OCI-LY1 (cell line): ENCODE measurements around the gene ABCA13.

Experiments
- H2AFZ ChIP-seq: fragments of 200-600 bp; sonication (generic), shearing (Covaris generic); 2 replicates; pipeline ENCODE4 v1.6.0; 2014; ENCODE audit warnings: antibody characterized with exemption, mild to moderate bottlenecking, low read length
- H3F3A ChIP-seq: fragments of 200-600 bp; sonication (generic), shearing (Covaris generic); 2 replicates; pipeline ENCODE4 v1.6.0; 2014; ENCODE audit warnings: mild to moderate bottlenecking, antibody characterized with exemption, low read length, moderate library complexity; ENCODE audit not compliant: insufficient read depth
- H3K27ac ChIP-seq: fragments of 200-600 bp; sonication (generic); 2 replicates; pipeline ENCODE4 v1.5.1; 2014; ENCODE audit warnings: low read length, mixed run types, mild to moderate bottlenecking, low read depth; ENCODE audit not compliant: poor library complexity, severe bottlenecking
- H3K27me3 ChIP-seq: fragments of 200-600 bp; sonication (generic); 2 replicates; pipeline ENCODE4 v1.6.0; 2014; ENCODE audit warnings: antibody characterized with exemption, mild to moderate bottlenecking, low read length, moderate library complexity; ENCODE audit not compliant: insufficient read depth
- H3K36me3 ChIP-seq: fragments of 200-600 bp; sonication (generic); 2 replicates; pipeline ENCODE4 v1.6.1; 2014; ENCODE audit warnings: mild to moderate bottlenecking, antibody characterized with exemption, low read length, moderate library complexity, mixed read lengths; ENCODE audit not compliant: insufficient read depth
- H3K4me1 ChIP-seq: fragments of 200-600 bp; sonication (generic); 2 replicates; pipeline ENCODE4 v1.5.1; 2014; ENCODE audit warnings: mild to moderate bottlenecking, low read length, moderate library complexity; ENCODE audit not compliant: insufficient read depth, severe bottlenecking
- H3K4me2 ChIP-seq: fragments of 200-600 bp; sonication (generic), shearing (Covaris generic); 2 replicates; pipeline ENCODE4 v1.6.1; 2014; ENCODE audit warnings: low read length
- H3K4me3 ChIP-seq: fragments of 200-600 bp; sonication (generic); 2 replicates; pipeline ENCODE4 v1.5.1; 2014; ENCODE audit warnings: low read length, low read depth, mild to moderate bottlenecking, mixed read lengths; ENCODE audit not compliant: poor library complexity, severe bottlenecking
- H3K79me2 ChIP-seq: fragments of 200-600 bp; shearing (Covaris generic); 2 replicates; pipeline ENCODE4 v1.6.1; 2016; ENCODE audit warnings: mixed run types, low read length, mixed read lengths; ENCODE audit not compliant: insufficient read depth
- H3K9ac ChIP-seq: fragments of 200-600 bp; sonication (generic), shearing (Covaris generic); 2 replicates; pipeline ENCODE4 v1.6.1; 2014; ENCODE audit warnings: mild to moderate bottlenecking, low read length, mixed read lengths
- H3K9me2 ChIP-seq: fragments of 200-600 bp; sonication (generic), shearing (Covaris generic); 2 replicates; pipeline ENCODE4 v1.6.1; 2014; ENCODE audit warnings: low read depth, mild to moderate bottlenecking, low read length, mixed read lengths
- H3K9me3 ChIP-seq: fragments of 200-600 bp; shearing (Covaris generic); 2 replicates; pipeline ENCODE4 v1.6.1; 2014; ENCODE audit warnings: low read length, mixed read lengths
- H4K20me1 ChIP-seq: fragments of 200-600 bp; sonication (generic), shearing (Covaris generic); 2 replicates; pipeline ENCODE4 v1.6.0; 2016; ENCODE audit warnings: mild to moderate bottlenecking, low read length; ENCODE audit not compliant: insufficient read depth
- EZH2 ChIP-seq: fragments of 200-600 bp; sonication (generic), shearing (Covaris generic); IDR thresholded peaks from 2 replicates; pipeline ENCODE4 v1.8.0; 2017; ENCODE audit warnings: borderline replicate concordance, mixed run types, mild to moderate bottlenecking, antibody characterized with exemption, low read length, moderate library complexity, mixed read lengths
- TF ChIP-seq, protein P1 (sequence below): fragments of 200-600 bp; sonication (generic), shearing (Covaris generic); IDR thresholded peaks from 2 replicates; pipeline ENCODE4 v1.5.1; 2017; ENCODE audit warnings: mild to moderate bottlenecking, antibody characterized with exemption, low read length, moderate library complexity, mixed read lengths

The ABCA13 gene

DNA sequence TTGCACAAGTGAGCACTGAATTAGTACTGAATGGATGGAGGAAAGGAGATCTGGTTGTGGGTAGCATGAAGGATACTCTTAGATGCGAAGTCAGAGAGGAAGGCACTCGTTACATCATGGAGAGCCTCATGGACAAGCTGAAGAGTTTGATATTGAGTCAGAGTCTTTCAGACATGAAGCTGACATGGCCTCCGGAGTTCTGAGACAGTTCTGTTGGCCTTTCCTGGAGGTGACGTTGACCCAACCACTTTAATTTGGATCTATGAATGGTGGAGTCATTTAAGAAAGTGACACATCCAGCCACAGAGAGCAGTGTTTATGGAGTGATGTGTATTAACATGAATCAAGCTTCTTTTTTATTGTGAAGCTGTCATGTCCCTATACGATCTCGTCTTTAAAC, 466.8 kb downstream of the ABCA13 start:
- H3K79me2 ChIP-seq = no peaks in the 10 kb centered on the region
- H3F3A ChIP-seq = no peaks in the 10 kb centered on the region
- H3K9me2 ChIP-seq = no peaks in the 10 kb centered on the region
- no peaks in the 10 kb centered on the region for H4K20me1 ChIP-seq
- no peaks in the 10 kb centered on the region for H3K27me3 ChIP-seq
- no peak overlapping the region for H3K27ac ChIP-seq
- TF ChIP-seq EZH2 = no peak
- TF ChIP-seq, protein P1, sequence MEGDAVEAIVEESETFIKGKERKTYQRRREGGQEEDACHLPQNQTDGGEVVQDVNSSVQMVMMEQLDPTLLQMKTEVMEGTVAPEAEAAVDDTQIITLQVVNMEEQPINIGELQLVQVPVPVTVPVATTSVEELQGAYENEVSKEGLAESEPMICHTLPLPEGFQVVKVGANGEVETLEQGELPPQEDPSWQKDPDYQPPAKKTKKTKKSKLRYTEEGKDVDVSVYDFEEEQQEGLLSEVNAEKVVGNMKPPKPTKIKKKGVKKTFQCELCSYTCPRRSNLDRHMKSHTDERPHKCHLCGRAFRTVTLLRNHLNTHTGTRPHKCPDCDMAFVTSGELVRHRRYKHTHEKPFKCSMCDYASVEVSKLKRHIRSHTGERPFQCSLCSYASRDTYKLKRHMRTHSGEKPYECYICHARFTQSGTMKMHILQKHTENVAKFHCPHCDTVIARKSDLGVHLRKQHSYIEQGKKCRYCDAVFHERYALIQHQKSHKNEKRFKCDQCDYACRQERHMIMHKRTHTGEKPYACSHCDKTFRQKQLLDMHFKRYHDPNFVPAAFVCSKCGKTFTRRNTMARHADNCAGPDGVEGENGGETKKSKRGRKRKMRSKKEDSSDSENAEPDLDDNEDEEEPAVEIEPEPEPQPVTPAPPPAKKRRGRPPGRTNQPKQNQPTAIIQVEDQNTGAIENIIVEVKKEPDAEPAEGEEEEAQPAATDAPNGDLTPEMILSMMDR = no peak
- no peaks in the 10 kb centered on the region for H3K36me3 ChIP-seq
- no peaks in the 10 kb centered on the region for H3K9me3 ChIP-seq
- H3K4me3 ChIP-seq = no peak overlapping the region
- H3K9ac ChIP-seq = no peak overlapping the region
- H3K4me1 ChIP-seq = no peaks in the 10 kb centered on the region
- no peak overlapping the region for H2AFZ ChIP-seq
- no peak overlapping the region for H3K4me2 ChIP-seq

DNA sequence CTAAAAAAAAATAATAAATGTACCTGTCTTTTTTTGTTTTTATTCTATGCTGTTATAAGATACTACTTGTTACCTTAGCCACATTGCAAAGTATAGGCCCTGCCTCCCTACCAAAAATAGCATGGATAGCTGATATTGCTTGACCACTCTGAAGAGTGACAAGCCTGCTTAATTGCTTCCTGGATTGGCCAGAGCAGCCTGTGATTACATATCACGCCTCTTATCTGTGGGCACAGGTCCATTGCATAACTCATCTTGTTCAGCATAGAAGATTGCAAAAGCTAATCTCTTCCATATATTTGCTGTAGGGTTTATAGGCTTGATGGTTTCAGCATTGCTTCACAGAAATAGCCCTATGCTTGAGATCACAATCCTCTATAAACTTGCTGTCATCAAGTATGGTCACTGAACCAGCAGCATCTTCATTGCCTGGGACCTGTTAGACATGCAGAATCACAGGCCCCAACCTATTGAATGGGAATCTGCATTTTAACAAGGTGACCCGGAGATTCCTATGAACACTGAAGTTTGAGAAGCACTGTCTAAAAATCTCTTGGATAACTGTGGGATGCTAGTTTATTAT, 472.3 kb downstream of the ABCA13 start:
- H2AFZ ChIP-seq = no peak overlapping the region
- no peaks in the 10 kb centered on the region for H3K79me2 ChIP-seq
- no peak overlapping the region for H3K9ac ChIP-seq
- H3K27ac ChIP-seq = no peak overlapping the region
- H3K4me1 ChIP-seq = no peaks in the 10 kb centered on the region
- H3K9me2 ChIP-seq = no peaks in the 10 kb centered on the region
- H3K4me3 ChIP-seq = no peak overlapping the region
- H3K4me2 ChIP-seq = no peak overlapping the region
- no peaks in the 10 kb centered on the region for H3K27me3 ChIP-seq
- H3K36me3 ChIP-seq = no peaks in the 10 kb centered on the region
- peaks cover 3% of the 10 kb centered on the region; the same call in 1 of the 2 replicates for H3F3A ChIP-seq
- no peaks in the 10 kb centered on the region for H4K20me1 ChIP-seq
- TF ChIP-seq, protein P1 = no peak
- TF ChIP-seq EZH2 = no peak
- no peaks in the 10 kb centered on the region for H3K9me3 ChIP-seq

DNA sequence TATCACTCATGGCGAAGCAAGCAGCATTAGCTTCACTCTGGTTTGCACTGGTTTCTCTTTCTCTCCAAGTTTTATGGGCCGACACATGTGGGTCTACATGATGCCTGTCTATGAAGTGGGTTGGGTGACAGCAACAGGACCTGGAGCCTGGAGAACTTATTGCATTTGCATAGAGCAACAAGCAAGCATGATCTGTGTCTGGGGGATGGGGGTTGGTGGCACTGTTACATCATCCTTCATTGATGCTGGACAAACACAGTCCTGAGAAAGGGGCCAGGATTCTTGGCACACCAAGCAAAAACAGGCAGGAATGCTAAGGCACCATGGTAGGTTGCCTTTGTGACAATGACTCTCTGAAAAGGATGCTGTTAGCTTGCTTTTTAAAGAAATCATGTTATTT, 486.9 kb downstream of the ABCA13 start:
- Histone ChIP-seq H3K79me2 (no peaks in the 10 kb centered on the region), H3K9me2 (no peaks in the 10 kb centered on the region), H3K36me3 (no peaks in the 10 kb centered on the region), H3F3A (no peaks in the 10 kb centered on the region), H3K27me3 (no peaks in the 10 kb centered on the region), H3K9me3 (no peaks in the 10 kb centered on the region), H2AFZ (no peak overlapping the region), H3K4me2 (no peak overlapping the region), H3K9ac (no peak overlapping the region), H3K4me3 (no peak overlapping the region), H3K27ac (no peak overlapping the region), H4K20me1 (no peaks in the 10 kb centered on the region), H3K4me1 (no peaks in the 10 kb centered on the region)
- TF ChIP-seq EZH2 = no peak
- TF ChIP-seq, protein P1 = no peak
